ENCODE results near the gene CMIP.

- TF ChIP-seq EZH2 (IDR thresholded peaks at IDR 0.05; ENCODE audit: borderline replicate concordance, control insufficient read depth, low read depth, low read length) (no peak), POLR2AphosphoS5 (IDR thresholded peaks at IDR 0.05; ENCODE audit: low read length) (no peak), ZBED1 (IDR thresholded peaks at IDR 0.05; ENCODE audit: borderline replicate concordance) (no peak), CHD2 (IDR thresholded peaks at IDR 0.05; ENCODE audit: borderline replicate concordance, low read depth, low read length) (no peak), NFYB (IDR thresholded peaks at IDR 0.05; ENCODE audit: insufficient read depth, low read depth, low read length) (no peak), MYC (IDR thresholded peaks at IDR 0.05; ENCODE audit: insufficient read depth, insufficient read length, insufficient replicate concordance, low read length, severe bottlenecking) (no peak), CHD1 (IDR thresholded peaks at IDR 0.05; ENCODE audit: low read depth, low read length) (no peak), HDAC6 (IDR thresholded peaks at IDR 0.05; ENCODE audit: unreplicated experiment) (no peak), RCOR1 (conservative IDR thresholded peaks at IDR 0.05; ENCODE audit: low read depth, low read length) (no peak), IKZF2 (IDR thresholded peaks at IDR 0.05) (no peak), EP300 (IDR thresholded peaks at IDR 0.05; ENCODE audit: borderline replicate concordance in 1 of 2, control insufficient read depth in 1 of 2, low read depth in 2 of 2, low read length in 2 of 2) (no peak), ELK1 (IDR thresholded peaks at IDR 0.05; ENCODE audit: low read depth, low read length) (no peak), CTCF (IDR thresholded peaks at IDR 0.05 in 2 of 3, conservative IDR thresholded peaks at IDR 0.05 in 1 of 3; ENCODE audit: control insufficient read depth in 2 of 3, extremely low read depth in 1 of 3, insufficient read depth in 1 of 3, low read depth in 3 of 3, low read length in 3 of 3) (no peak)
These were observed 2.2 kb upstream of the CMIP start for GRCh38 chr16:81442220-81442915.

Measured in GM12878 (cell line).